RWPE2 (cell line): ENCODE data around the gene RNF181.

Experiments
- ATAC-seq: fragments of 200-7000 bp; cut with Tn5 transposase; 3 replicates; pipeline ENCODE4 v1.9.1; 2021; ENCODE audit warnings: low read depth
- DNase-seq: peaks from one replicate; pipeline ENCODE4 v3.0.0-alpha.2; 2020; ENCODE audit warnings: low spot score
- H3K27ac ChIP-seq: fragments of 450-650 bp; 2 replicates; pipeline ENCODE4 v1.5.1; 2017; ENCODE audit warnings: mild to moderate bottlenecking; ENCODE audit not compliant: poor library complexity, severe bottlenecking
- H3K27me3 ChIP-seq: fragments of 250-450 bp; sonication (Bioruptor Pico); 2 replicates; pipeline ENCODE4 v1.5.1; 2021; ENCODE audit warnings: mild to moderate bottlenecking, moderate library complexity; ENCODE audit not compliant: insufficient read depth, poor library complexity, severe bottlenecking
- H3K36me3 ChIP-seq: fragments of 250-450 bp; sonication (Bioruptor Pico); 2 replicates; pipeline ENCODE4 v1.5.1; 2020; ENCODE audit warnings: low read depth, mild to moderate bottlenecking, moderate library complexity
- H3K4me1 ChIP-seq: fragments of 250-450 bp; sonication (Bioruptor Pico); 2 replicates; pipeline ENCODE4 v1.5.1; 2021; ENCODE audit warnings: mild to moderate bottlenecking, moderate library complexity; ENCODE audit not compliant: insufficient read depth, poor library complexity, severe bottlenecking
- H3K4me3 ChIP-seq: fragments of 250-450 bp; sonication (Bioruptor Pico); 2 replicates; pipeline ENCODE4 v1.5.1; 2021; ENCODE audit warnings: mild to moderate bottlenecking, moderate library complexity; ENCODE audit not compliant: severe bottlenecking
- H3K9me3 ChIP-seq: fragments of 250-450 bp; sonication (Bioruptor Pico); 2 replicates; pipeline ENCODE4 v1.5.1; 2021; ENCODE audit warnings: mild to moderate bottlenecking, moderate library complexity; ENCODE audit not compliant: severe bottlenecking
- CTCF ChIP-seq: fragments of 450-650 bp; IDR thresholded peaks from one replicate; pipeline ENCODE4 v1.5.1; 2017; ENCODE audit warnings: mild to moderate bottlenecking, moderate library complexity; ENCODE audit not compliant: poor library complexity, severe bottlenecking

RNF181 gene

GRCh38 chr2:85566265-85566664 is 29.3 kb upstream of the RNF181 start:
- Histone ChIP-seq H3K9me3 (no peaks in the 10 kb centered on the region), H3K27ac (no peak overlapping the region), H3K4me3 (no peak overlapping the region), H3K27me3 (no peaks in the 10 kb centered on the region), H3K36me3 (no peaks in the 10 kb centered on the region), H3K4me1 (no peaks in the 10 kb centered on the region)
- TF ChIP-seq CTCF, result no peak
- DNase-seq (no peak), ATAC-seq (no peak)

DNA sequence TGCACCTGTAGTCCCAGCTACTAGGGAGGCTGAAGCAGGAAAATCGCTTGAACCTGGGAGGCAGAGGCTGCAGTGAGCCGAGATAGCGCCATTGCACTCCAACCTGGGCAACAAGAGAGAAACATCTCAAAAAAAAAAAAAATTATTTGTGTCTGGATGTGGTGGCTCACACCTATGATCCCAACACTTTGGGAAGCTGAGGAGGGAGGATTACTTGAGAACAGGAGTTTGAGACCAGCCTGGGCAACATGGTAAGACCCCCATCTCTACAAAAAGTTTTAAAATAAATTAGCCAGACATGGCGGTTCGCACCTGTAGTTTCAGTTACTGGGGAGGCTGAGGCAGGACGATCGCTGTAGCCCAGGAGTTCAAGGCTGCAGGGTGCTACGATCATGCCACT is 19.8 kb upstream of the RNF181 start:
- no peak for ATAC-seq
- Histone ChIP-seq H3K36me3 (peaks cover 15% of the 10 kb centered on the region), H3K27ac (no peak overlapping the region), H3K4me1 (peaks cover 12% of the 10 kb centered on the region), H3K27me3 (no peaks in the 10 kb centered on the region), H3K9me3 (no peaks in the 10 kb centered on the region), H3K4me3 (no peak overlapping the region)
- TF ChIP-seq CTCF, result no peak
- DNase-seq, result no peak

GRCh38 chr2:85577063-85577385 is 18.5 kb upstream of the RNF181 start:
- Histone ChIP-seq H3K4me1 (peaks cover 12% of the 10 kb centered on the region), H3K9me3 (no peaks in the 10 kb centered on the region), H3K27ac (peak overlapping the region; percentile 51), H3K36me3 (peaks cover 18% of the 10 kb centered on the region), H3K4me3 (peak overlapping the region; percentile 41), H3K27me3 (no peaks in the 10 kb centered on the region)
- TF ChIP-seq CTCF, result no peak
- ATAC-seq, result no peak
- no peak for DNase-seq

GRCh38 chr2:85577386-85578242 is 17.9 kb upstream of the RNF181 start, which contains the start of gene VAMP8:
TSS of gene VAMP8 (plus strand) at chr2:85577586. CDS start at chr2:85577647, 61 bp downstream.
- Histone ChIP-seq H3K27ac (peak within 1 kb of the TSS; percentile 51), H3K4me1 (peaks cover 12% of the 10 kb centered on the region), H3K36me3 (peaks cover 18% of the 10 kb centered on the region), H3K9me3 (no peaks in the 10 kb centered on the region), H3K4me3 (peak within 1 kb of the TSS; percentile 41), H3K27me3 (no peaks in the 10 kb centered on the region)
- DNase-seq (peak; percentile 89), ATAC-seq (peak; percentile 97)
- TF ChIP-seq CTCF, result no peak
